Measurements from ENCODE around the gene KIF3B.
A peak's percentile ranks its signal among the peaks of the same experiment; 100 is the strongest.
"Not testable (repeated sequence)": the region's sequence is repeated elsewhere in the genome, so short reads cannot be mapped to it uniquely, and the experiment has no call there.

The KIF3B gene

GRCh38 chr20:32277361-32278198, at the start of gene KIF3B:
Gene KIF3B, plus strand, starts transcription at chr20:32277651. Its CDS starts 32,127 bp downstream, at chr20:32309778.
- DNase-seq: peak; percentile 67

- DNase-seq: no peak
These were observed 49.4 kb upstream of the KIF3B start for GRCh38 chr20:32227744-32228688.

- no peak for DNase-seq
These were observed 48.2 kb upstream of the KIF3B start for GRCh38 chr20:32229251-32229747.

GRCh38 chr20:32230707-32231106, 46.7 kb upstream of the KIF3B start:
- DNase-seq: no peak

- no peak for DNase-seq
These were observed 46.2 kb upstream of the KIF3B start for GRCh38 chr20:32231245-32231644.

GRCh38 chr20:32231847-32232246, 45.6 kb upstream of the KIF3B start:
- DNase-seq: no peak

GRCh38 chr20:32232326-32232886, 45.0 kb upstream of the KIF3B start:
- no peak for DNase-seq

- no peak for DNase-seq
These were observed 44.2 kb upstream of the KIF3B start for GRCh38 chr20:32233286-32233685.

- no peak for DNase-seq
These were observed 43.2 kb upstream of the KIF3B start for GRCh38 chr20:32234135-32234808.

- no peak for DNase-seq
These were observed 42.0 kb upstream of the KIF3B start for GRCh38 chr20:32235331-32236047.

GRCh38 chr20:32236048-32236533, 41.4 kb upstream of the KIF3B start:
- no peak for DNase-seq

- DNase-seq: no peak
These were observed 40.6 kb upstream of the KIF3B start for GRCh38 chr20:32236819-32237218.

- DNase-seq: no peak
These were observed 40.0 kb upstream of the KIF3B start for GRCh38 chr20:32237419-32237818.

- DNase-seq: no peak
These were observed 38.7 kb upstream of the KIF3B start for GRCh38 chr20:32238483-32239425.

GRCh38 chr20:32240205-32240604, 37.2 kb upstream of the KIF3B start:
- no peak for DNase-seq

- DNase-seq: no peak
These were observed 35.6 kb upstream of the KIF3B start for GRCh38 chr20:32241807-32242206.

GRCh38 chr20:32244150-32244823, 33.2 kb upstream of the KIF3B start:
- no peak for DNase-seq

GRCh38 chr20:32244959-32245358, 32.5 kb upstream of the KIF3B start:
- DNase-seq: no peak

- DNase-seq: not testable (repeated sequence)
These were observed 31.2 kb upstream of the KIF3B start for GRCh38 chr20:32246208-32246607.

- no peak for DNase-seq
These were observed 29.4 kb upstream of the KIF3B start for GRCh38 chr20:32248043-32248442.

Data from NCI-H2107 (cell line).